Measurements from ENCODE around the gene CPA4.

DNA sequence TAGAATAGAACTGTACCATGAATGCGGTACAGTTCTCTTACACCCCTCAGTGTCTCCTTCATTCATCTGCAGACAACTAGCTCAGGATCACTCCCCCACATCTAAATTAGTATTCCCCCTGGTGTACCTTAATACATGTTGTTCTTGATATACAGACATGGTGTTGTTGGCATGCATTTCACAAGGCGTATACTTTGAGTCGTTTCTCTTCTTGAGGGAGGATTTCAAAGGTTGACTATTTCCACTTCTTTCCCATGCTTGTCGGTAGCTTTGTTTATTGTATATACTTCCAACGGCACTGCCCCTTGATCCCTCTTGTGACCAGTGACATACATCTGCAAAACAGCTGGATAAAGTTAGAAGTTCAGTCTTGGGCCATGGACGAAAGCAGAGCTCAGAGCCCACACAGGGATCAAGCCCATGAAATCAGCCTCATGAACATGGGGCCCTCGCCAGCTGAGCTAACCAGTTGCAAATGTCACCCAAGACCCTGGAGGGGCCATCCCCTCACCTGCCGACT lies 8.6 kb downstream of the CPA4 start:
- TF ChIP-seq CTCF (IDR thresholded peaks at IDR 0.05; ENCODE audit: insufficient read depth, low read length): no peak
- TF ChIP-seq POLR2AphosphoS5 (IDR thresholded peaks at IDR 0.05; ENCODE audit: low read depth): no peak
- TF ChIP-seq REST (IDR thresholded peaks at IDR 0.05; ENCODE audit: insufficient replicate concordance, low read depth): no peak
